CD4-positive, alpha-beta T cell (primary cell): ENCODE measurements around the gene REX1BD. TPM values are rescaled to one million over a fixed set of nuclear protein-coding genes. Genes with fewer than 3 reads are reported as not detected.
A peak's percentile ranks its signal among the peaks of the same experiment; 100 is the strongest.

ENCODE experiments used
- ATAC-seq: fragments of 200-7000 bp; cut with Tn5 transposase; one replicate; pipeline ENCODE4 v1.10.0; 2022; ENCODE audit warnings: mild to moderate bottlenecking; ENCODE audit not compliant: poor library complexity
- CTCF ChIA-PET: fragments of 350-600 bp; sonication (Branson Sonifier 250); formaldehyde crosslinking; loops from one replicate; lab custom pipeline; 2021; ENCODE audit warnings: antibody characterized with exemption, inconsistent platforms; lab: Charles Lee
- POLR2A ChIA-PET: fragments of 350-600 bp; sonication (Branson Sonifier 250); formaldehyde crosslinking; loops from one replicate; lab custom pipeline; 2021; ENCODE audit warnings: antibody characterized with exemption, inconsistent platforms; lab: Charles Lee
- DNase-seq, 14 experiments: peaks; one replicate each; pipeline ENCODE4 v3.0.0-alpha.2; 2013 to 2020; ENCODE audit warnings: mixed read lengths in 2 of 14
- H3K27ac ChIP-seq, 2 donors: one replicate each; pipeline versions ENCODE4 v1.5.1 to v1.7.0; 2013; ENCODE audit warnings: low read length in 2 of 2, low read depth in 1 of 2, mild to moderate bottlenecking in 1 of 2
- H3K27me3 ChIP-seq, 2 experiments: 1 replicate in 1 of 2; 2 replicates in 1 of 2; pipeline versions ENCODE4 v1.6.1 to v1.7.0; 2013; ENCODE audit warnings: low read length in 2 of 2, control low read depth in 1 of 2, mild to moderate bottlenecking in 1 of 2, moderate library complexity in 1 of 2; ENCODE audit not compliant: insufficient read depth in 2 of 2, control insufficient read depth in 1 of 2
- H3K36me3 ChIP-seq: one replicate; pipeline ENCODE4 v1.6.1; 2013; ENCODE audit warnings: low read length, control low read depth; ENCODE audit not compliant: insufficient read depth
- H3K4me1 ChIP-seq: one replicate; pipeline ENCODE4 v1.6.1; 2013; ENCODE audit warnings: low read length, control low read depth; ENCODE audit not compliant: insufficient read depth
- H3K4me3 ChIP-seq: one replicate; pipeline ENCODE4 v1.5.1; 2013; ENCODE audit warnings: mild to moderate bottlenecking, low read length, moderate library complexity
- H3K9me3 ChIP-seq, 2 experiments: 1 replicate in 1 of 2; 2 replicates in 1 of 2; pipeline versions ENCODE4 v1.6.1 to v1.7.0; 2013; ENCODE audit warnings: low read length in 2 of 2, mild to moderate bottlenecking in 2 of 2, control low read depth in 1 of 2, moderate library complexity in 1 of 2; ENCODE audit not compliant: control insufficient read depth in 1 of 2, insufficient read depth in 1 of 2
- H3K27ac Mint-ChIP-seq: one replicate; pipeline ENCODE4 v1.8.0; 2020; ENCODE audit warnings: mixed read lengths
- H3K27me3 Mint-ChIP-seq: one replicate; pipeline ENCODE4 v1.8.0; 2021; ENCODE audit warnings: mixed read lengths
- H3K36me3 Mint-ChIP-seq: one replicate; pipeline ENCODE4 v1.8.0; 2021; ENCODE audit warnings: low read depth, mixed read lengths
- H3K4me1 Mint-ChIP-seq: one replicate; pipeline ENCODE4 v1.8.0; 2021; ENCODE audit warnings: low read depth, mixed read lengths
- H3K4me3 Mint-ChIP-seq: one replicate; pipeline ENCODE4 v1.8.0; 2020; ENCODE audit warnings: mild to moderate bottlenecking, mixed read lengths
- H3K9me3 Mint-ChIP-seq: one replicate; pipeline ENCODE4 v1.8.0; 2020; ENCODE audit warnings: mixed read lengths
- CTCF ChIP-seq: fragments of 200-600 bp; IDR thresholded peaks from one replicate; pipeline ENCODE4 v1.8.0; 2022; ENCODE audit warnings: antibody characterized with exemption, mild to moderate bottlenecking
- intact Hi-C, 2 experiments: fragments of 100-400 bp; cut with DNase I in 1 of 2; cut with micrococcal nuclease in 1 of 2; formaldehyde crosslinking; loops; one replicate each; pipeline versions ENCODE4 v1.15.1 to v1.9.0; 2023 to 2025; cut with DNase I, micrococcal nuclease
- total RNA-seq, 174 experiments: library from RNA in 2 of 174; stranded (reverse) in 2 of 174; gene quantifications; one replicate each; pipeline ENCODE4 v1.2.3 and lab custom pipeline; 2021 to 2026

The REX1BD gene
- total RNA-seq, 2 experiments from 2014 or later: 88.4 to 88.9 TPM

- peak overlapping the region; percentile 91 for H3K27ac Mint-ChIP-seq
- no peak overlapping the region for H3K4me3 ChIP-seq
- POLR2A ChIA-PET: interaction anchor here (0.6 to 2.0 kb wide), 4 partner anchors 16 to 592 kb away, joined by 3 to 24 read pairs (median 11); partner anchors contain the start of genes KXD1, REX1BD and UBA52
These were observed 47.2 kb upstream of the REX1BD start for GRCh38 chr19:18541258-18541991.

GRCh38 chr19:18541992-18542940 is 46.3 kb upstream of the REX1BD start:
- H3K27ac Mint-ChIP-seq: peak overlapping the region; percentile 91
- Histone ChIP-seq H3K27ac (peak overlapping the region; percentile 65), H3K27me3 (no peaks in the 10 kb centered on the region), H3K4me1 (peaks cover 28% of the 10 kb centered on the region), H3K4me3 (peak overlapping the region; percentile 59), H3K9me3 (no peaks in the 10 kb centered on the region), H3K36me3 (peaks cover 37% of the 10 kb centered on the region)
- intact Hi-C loops: loop anchor here (5.0 kb wide), 1 partner anchor 45 kb away; the partner anchor contains the start of gene REX1BD (in 2 of the 2)
- CTCF ChIA-PET: interaction anchor here (0.6 kb wide), 1 partner anchor 47 kb away, joined by 3 read pairs; the partner anchor contains the start of gene REX1BD
- peak overlapping the region; percentile 92 for H3K4me3 Mint-ChIP-seq
- H3K9me3 Mint-ChIP-seq: no peaks in the 10 kb centered on the region
- POLR2A ChIA-PET: interaction anchor here (0.7 to 2.2 kb wide), 7 partner anchors 8 to 290 kb away, joined by 3 to 24 read pairs (median 9); partner anchors contain the start of genes ELL, KXD1, REX1BD and UBA52
- no peak for TF ChIP-seq CTCF
- no peak for DNase-seq
- H3K27me3 Mint-ChIP-seq: no peaks in the 10 kb centered on the region
- peaks cover 52% of the 10 kb centered on the region for H3K36me3 Mint-ChIP-seq
- ATAC-seq: no peak
- peaks cover 27% of the 10 kb centered on the region for H3K4me1 Mint-ChIP-seq

More at GRCh38 chr19:18541258-18541991, 47.2 kb upstream of the REX1BD start:
- DNase-seq (no peak), ATAC-seq (no peak)
- CTCF ChIA-PET: no interaction called here
- Histone ChIP-seq H3K36me3 (peaks cover 45% of the 10 kb centered on the region), H3K9me3 (no peaks in the 10 kb centered on the region), H3K4me1 (peaks cover 28% of the 10 kb centered on the region), H3K27me3 (no peaks in the 10 kb centered on the region), H3K27ac (peak overlapping the region in 1 of 2 donors; percentile 65)
- peaks cover 27% of the 10 kb centered on the region for H3K4me1 Mint-ChIP-seq
- intact Hi-C loops: loop anchor here (5.0 kb wide), 1 partner anchor 46 kb away; the partner anchor contains the start of gene REX1BD (in 2 of the 2)
- peaks cover 58% of the 10 kb centered on the region for H3K36me3 Mint-ChIP-seq
- no peaks in the 10 kb centered on the region for H3K9me3 Mint-ChIP-seq
- H3K27me3 Mint-ChIP-seq: no peaks in the 10 kb centered on the region
- H3K4me3 Mint-ChIP-seq: peak overlapping the region; percentile 92
- no peak for TF ChIP-seq CTCF
